Stimulated activated CD4-positive, alpha-beta T cell treated with anti-CD3 and anti-CD28 coated beads, Interleukin-4, amount 100 ng/mL, for 24 hours (primary cell): ENCODE results near the gene GZF1.

Experiments
- DNase-seq: peaks from one replicate; pipeline ENCODE4 v3.0.0-alpha.2; 2020

Gene GZF1

DNA sequence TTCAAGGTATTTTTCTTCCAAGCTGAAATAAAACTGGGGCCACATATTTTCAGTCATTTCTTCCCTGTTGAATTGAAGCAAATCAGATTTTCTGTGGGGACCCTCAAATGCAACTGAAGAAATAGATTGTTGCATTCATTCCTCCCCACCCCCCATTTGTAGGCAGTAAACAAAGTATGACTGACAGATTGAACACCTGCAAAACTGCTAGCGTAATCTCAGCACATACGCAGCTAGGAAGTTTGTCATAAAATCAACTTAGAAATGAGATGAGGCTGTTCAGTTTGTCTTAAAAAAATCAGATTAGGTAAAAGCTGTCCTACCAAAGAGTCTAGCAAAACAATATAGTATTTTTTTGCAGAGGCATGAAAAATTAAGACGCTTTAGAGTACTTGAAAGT, 8.9 kb downstream of the GZF1 start:
- no peak for DNase-seq

DNA sequence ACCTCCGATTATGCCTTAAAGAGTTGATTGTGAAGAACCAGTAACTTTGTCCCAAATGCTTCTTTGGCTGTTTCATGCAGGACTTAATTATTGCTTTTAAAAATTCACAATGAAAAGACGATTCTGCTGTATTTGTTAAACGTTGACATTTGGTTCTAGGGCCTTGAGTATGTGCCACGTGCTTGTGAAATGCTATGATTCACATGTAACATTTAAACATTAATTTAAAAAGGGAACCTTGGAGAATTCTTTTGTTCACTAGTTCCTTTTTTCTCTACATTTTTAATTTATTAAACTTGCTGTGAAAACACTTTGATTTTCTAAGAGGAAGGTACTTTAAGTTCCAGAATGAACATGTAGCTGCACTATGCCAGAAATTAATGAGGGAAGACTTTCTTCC, 9.5 kb downstream of the GZF1 start:
- DNase-seq, result no peak

GRCh38 chr20:23374441-23374840, 12.5 kb downstream of the GZF1 start:
- DNase-seq, result no peak

DNA sequence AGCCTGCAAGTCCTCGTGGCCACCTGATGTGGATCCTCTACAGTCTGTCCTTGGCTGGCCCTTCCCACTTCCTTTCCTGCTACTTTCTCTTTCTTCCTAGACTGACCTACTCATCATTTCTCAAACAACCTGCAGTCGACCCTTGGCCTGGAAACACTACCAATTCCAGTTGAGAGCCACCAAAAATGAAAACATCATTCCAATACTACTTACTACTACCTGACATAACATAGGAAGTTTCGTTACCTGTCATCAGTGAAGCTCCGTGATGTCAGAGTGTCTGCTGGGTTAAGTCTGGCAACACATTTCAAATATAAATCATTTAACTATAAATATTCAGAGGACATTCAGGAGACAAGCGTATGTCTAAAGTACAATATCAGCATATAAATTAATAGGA, 13.8 kb downstream of the GZF1 start:
- no peak for DNase-seq

GRCh38 chr20:23379772-23380171, 17.8 kb downstream of the GZF1 start:
- DNase-seq, result no peak

- DNase-seq, result no peak
These were observed 19.9 kb downstream of the GZF1 start for GRCh38 chr20:23381876-23382275.

DNA sequence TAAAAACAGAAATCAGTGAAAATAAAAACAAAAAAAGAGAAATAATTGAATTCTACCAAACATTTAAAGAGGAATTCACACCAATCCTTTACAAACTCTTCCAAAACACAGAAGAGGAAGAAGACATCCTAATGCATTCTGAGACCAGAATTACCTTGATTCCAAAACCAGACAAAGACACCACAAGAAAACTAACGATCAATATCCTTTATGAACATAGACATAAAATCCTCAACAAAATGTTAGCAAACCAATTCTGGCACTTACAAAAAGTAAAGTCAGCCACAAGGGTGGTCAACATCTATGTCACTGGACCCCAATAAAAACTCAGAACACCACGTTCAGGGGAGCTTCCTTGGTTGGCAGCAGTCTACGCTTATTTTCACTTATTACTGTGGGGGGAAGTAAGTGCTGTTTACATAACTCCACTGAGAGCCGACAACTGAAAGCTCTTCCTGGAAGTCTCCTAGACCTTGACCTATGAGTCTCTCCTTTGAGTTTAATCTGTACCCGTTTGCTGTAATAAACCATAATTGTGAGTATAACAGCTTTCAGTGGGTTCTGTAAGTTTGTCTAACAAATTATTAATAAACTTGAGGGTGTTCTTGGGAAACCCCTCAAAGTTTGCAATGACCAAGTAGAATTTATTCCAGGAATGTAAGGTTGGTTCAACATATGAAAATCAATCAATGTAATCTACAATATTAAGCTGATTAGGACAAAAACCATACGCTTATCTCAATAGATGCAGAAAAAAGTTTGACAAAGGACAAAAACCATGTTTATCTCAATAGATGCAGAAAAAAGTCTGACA, 24.5 kb downstream of the GZF1 start:
- DNase-seq, result no peak

GRCh38 chr20:23387118-23387443, 25.1 kb downstream of the GZF1 start:
- no peak for DNase-seq

DNA sequence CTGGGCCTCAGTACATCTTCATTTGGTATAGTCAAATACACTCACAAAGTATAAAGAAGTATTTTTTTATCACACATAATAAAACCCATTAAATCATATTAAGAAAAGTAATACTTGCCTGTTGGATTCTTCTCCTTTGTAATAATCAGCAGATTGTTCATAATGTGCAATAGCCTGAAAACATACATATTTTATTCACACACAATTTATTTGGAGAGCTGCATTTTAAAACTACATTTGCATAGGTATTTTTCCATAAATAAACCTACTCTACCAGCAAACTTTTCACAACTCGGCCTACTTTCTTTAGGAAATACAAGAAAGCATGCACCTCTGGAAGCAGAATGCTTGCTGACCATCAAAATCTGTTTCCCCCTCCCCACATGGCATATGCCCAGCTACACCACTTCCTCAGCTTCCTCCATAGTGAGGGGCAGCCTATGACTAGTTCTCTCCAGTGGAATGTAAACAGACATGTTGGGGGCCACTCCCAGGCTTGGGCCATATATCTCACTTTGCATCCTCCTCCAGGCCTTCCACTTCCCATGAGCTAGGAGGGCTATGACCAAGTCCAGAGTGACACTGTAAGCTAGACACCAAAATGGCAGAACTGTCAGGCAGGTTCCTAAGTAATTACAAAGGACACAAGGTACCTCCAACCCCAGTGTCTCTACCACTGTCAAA, 28.3 kb downstream of the GZF1 start:
- no peak for DNase-seq

GRCh38 chr20:23391707-23392310, 29.8 kb downstream of the GZF1 start:
- DNase-seq, result no peak

DNA sequence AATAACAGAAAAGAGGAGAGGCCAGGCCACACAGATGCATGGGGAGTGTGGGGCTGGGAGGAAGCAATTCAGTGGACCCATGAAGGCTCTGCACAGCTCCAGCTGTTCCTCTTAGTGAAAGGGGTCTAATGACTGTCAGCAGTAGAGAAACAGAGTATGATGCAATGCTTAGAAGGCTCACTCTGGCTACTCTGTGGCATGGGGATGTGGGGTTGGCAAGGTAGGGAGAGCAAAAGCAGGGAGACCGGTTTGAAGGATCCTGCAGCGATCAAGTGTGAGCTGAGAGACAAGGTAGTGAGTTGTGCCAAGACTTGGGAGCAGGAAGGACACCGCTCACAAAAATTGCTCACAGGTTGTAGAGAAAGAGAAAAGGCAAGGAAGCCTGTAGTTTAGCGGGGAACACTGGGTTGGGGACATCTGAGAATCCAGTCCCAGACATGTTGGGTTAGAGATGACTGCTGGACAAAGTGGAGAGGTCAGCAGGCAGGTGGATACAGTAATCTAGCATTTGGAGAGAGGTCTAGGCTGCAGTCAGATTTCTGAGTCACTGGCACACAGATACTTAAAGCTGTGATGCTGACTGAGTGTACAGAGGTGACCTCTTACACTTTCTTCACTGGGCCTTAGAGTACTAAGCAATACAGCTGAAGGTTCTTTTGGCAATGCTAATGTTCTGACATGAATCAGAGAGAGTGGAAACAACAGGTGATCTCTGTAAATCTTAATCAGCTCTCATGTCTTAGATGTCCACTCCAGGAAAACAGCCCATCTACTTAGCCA, 32.2 kb downstream of the GZF1 start:
- DNase-seq, result no peak

- DNase-seq, result no peak
These were observed 35.1 kb downstream of the GZF1 start for GRCh38 chr20:23396950-23397627.

- no peak for DNase-seq
These were observed 36.0 kb downstream of the GZF1 start for GRCh38 chr20:23397961-23398360.

GRCh38 chr20:23399568-23400241, 37.7 kb downstream of the GZF1 start:
- DNase-seq, result peak; percentile 18

- DNase-seq, result no peak
These were observed 39.1 kb downstream of the GZF1 start for GRCh38 chr20:23401051-23401450.

DNA sequence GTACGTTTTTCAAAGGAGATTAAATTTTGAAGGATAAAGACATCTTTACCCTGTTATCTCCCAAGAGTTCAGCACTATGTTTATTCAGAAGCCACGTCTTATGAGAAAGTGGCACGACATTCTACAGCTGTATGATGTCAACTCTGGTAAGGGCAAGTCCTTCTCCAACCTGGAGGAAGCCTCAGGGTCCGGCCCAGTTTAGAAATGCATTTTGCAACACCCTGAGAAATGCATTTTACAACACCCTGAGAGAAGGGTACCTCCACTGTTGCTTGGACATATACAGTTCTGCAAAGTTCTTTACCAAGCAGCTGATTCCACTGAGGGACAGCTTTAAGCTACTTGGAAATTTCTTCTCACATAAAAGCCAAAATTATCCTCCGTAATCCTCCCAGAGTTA, 41.8 kb downstream of the GZF1 start:
- no peak for DNase-seq

GRCh38 chr20:23404196-23404595, 42.2 kb downstream of the GZF1 start:
- DNase-seq, result no peak

DNA sequence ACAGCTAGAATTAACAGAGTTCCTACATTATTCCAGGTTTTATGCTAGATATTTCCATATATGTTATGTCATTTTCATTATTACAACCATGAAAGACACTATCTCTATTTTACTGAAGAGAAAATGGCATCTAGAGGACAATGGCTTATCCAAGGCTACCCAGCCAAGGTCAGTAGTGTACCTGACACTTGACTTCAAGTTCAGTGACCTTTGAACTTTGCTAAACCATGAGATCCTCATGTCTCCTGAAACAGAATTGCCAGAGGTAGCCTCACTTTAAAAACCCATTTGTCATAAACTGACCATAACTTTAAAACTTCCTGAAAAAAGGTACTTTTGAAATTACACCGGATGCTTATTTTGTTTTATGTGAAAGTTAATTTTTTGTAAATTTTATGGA, 44.9 kb downstream of the GZF1 start:
- no peak for DNase-seq

GRCh38 chr20:23407781-23408464, 45.9 kb downstream of the GZF1 start:
- DNase-seq, result no peak

- DNase-seq, result no peak
These were observed 47.0 kb downstream of the GZF1 start for GRCh38 chr20:23408957-23409356.

DNA sequence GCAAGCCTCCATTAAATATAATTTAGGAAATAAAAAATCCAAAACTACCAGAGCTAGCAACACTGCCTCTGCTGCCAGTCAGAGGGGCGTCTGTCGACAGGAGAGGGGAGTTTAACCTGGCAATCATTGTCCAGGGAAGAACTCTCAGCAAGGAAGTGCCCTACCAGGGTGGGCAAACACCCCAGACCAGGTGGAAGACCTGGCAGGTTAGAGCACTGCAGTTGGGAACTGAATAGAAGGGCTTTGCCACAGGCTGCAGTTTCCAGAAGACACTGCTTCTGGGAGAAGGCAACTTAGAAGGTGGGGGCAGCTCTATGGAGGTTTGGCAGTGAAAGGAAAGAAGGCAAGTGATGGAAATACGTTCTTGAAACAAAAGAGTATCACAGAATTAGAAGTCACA, 47.8 kb downstream of the GZF1 start:
- DNase-seq, result no peak
